GM21367 (cell line): ENCODE results near the gene KLLN.
A peak's percentile ranks its signal among the peaks of the same experiment; 100 is the strongest.
"Not testable (repeated sequence)": the region's sequence is repeated elsewhere in the genome, so short reads cannot be mapped to it uniquely, and the experiment has no call there.

ENCODE experiments used
- ATAC-seq: cut with Tn5 transposase; IDR thresholded peaks from one replicate; pipeline ENCODE4 v1.9.1; 2021; ENCODE audit not compliant: unreplicated experiment

Gene KLLN

DNA sequence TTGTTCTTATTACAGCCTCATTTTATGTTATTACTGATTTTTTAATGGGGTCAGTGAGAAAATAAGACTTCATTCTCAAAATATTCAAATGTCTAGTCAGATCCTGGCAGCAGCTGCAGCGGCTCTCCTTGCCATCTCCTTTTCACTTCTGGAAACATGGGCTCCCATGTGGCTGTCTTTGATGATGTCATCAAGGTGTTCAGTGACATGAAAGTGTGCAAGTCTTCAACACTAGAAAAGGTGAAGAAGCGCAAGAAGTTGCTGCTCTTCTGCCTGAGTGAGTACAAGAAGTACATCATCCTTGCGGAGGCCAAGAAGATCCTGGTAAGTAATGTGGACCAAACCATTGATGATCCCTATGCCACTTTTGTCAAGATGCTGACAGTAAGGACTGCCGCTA is 19.6 kb downstream of the KLLN start:
- no peak for ATAC-seq

DNA sequence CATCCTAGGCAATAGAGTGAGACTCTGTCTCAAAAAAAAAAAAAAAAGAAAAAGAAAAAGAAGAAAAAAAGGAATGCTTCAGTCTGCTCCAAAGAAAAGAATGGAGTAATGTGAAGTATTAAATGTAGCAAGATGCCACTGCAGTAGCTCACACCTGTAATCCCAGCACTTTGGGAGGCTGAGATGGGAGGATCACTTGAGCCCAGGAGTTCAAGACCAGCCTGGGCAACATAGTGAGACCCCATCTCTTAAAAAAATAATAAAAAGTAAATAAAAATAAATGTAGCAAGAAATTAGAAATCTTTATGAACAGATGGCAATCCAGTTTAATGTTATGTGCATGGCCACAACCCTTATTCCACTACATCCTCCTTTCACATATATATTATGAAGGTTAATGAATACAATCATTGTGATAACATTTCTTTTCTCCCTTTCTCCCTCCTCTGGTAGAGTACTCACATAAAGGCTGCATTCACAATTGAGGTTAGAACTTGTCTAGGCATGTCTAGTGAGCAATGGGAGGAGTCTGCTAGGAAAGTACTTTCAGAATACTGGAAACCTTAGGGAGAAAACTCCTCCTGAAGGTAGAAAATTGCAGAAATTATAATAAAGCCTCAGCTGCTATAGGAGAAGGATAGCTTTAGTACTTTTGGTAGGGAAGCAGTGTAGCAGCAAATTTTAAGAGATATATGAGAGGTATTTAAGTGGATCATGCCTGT is 20.4 kb downstream of the KLLN start:
- no peak for ATAC-seq

DNA sequence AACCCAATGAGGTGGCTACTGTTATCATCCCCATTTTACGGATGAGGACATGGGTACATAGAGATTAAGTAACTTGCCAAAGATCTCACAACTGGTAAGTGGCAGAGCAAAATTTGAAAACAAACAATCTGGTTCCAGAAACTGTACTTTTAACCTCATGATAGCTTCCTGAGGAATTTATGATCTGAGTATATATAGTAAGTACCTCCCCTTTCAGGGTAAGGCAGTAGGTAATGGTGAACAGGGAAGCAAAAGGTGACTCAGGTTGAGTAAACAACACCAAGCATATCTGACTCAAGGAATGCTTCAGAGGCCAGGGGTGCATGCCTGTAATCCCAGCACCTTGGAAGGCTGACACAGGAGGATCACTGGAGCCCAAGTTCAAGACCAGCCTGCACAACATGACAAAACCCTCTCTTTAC is 21.1 kb downstream of the KLLN start:
- no peak for ATAC-seq

DNA sequence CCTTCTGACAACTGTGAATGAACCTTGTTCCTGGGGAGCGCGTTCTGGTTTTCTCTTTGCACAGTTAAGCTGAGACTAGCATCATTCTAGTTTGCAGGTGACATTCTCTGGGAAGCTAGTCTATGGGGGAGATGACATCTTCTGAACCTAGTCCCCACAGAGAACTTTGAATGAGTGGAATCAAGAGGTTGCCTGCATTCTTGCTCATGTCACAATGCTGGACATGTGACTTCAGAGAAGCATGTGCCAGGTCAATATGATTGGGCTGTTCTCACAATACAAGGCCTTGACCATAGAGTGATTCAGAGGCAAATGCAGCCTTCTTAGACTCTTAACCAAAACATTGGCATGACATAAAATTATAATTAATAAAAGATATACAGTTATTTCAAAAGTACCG is 22.1 kb downstream of the KLLN start:
- ATAC-seq = no peak

DNA sequence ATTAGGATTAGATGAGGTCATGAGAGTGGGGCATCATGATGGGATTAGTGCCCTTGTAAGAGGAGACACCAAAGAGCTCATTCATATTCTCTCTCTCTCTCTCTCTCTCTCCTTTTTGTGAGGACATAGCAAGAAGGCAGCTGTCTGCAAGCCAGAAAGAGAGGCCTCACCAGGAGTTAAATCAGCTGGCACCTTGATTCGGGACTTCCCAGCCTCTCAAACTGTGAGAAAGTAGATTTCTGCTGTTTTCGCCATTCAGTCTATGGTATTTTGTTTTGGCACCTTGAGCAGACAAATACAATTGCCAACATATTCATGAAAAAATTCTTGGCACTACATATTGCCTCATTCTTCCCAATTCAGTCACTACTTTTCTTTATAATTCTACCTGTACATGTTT is 24.7 kb downstream of the KLLN start:
- no peak for ATAC-seq

DNA sequence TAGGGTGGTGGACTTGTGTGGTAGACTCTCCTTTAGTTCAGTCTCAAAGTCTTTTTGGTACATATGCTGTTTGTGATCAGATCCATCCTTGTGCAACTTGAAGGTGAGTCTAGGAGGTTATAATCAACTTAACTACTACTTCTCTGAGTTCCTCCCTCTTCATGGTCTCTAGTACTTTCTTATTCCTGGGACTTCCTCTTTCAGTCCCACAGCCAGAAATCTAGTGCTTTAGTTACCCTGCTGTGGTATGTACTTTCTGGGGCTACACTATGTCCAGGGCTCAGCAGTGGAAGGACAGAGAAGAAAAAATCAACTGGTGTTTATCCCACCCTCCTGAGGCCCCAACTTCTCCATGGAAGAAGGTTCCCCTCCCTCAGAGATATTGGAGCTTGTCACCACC is 25.9 kb downstream of the KLLN start:
- ATAC-seq = no peak

DNA sequence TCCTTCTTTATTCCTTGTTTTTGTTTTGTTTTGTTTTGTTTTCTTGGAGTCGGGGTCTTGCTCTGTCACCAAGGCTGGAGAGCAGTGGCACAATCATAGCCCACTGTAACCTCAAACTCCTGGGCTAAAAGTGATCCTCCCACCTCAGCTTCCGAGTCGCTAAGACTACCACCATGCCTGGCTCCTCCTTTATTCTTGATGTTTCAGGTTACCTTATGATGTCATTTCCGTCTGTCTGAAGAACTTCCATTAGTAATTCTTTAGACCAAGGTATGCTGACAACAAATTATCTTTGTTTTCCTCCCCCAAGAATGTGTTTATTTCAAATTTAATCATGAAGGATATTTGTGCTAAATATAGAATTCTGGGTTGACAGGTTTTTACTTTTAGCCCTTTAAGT is 27.2 kb downstream of the KLLN start:
- no peak for ATAC-seq

DNA sequence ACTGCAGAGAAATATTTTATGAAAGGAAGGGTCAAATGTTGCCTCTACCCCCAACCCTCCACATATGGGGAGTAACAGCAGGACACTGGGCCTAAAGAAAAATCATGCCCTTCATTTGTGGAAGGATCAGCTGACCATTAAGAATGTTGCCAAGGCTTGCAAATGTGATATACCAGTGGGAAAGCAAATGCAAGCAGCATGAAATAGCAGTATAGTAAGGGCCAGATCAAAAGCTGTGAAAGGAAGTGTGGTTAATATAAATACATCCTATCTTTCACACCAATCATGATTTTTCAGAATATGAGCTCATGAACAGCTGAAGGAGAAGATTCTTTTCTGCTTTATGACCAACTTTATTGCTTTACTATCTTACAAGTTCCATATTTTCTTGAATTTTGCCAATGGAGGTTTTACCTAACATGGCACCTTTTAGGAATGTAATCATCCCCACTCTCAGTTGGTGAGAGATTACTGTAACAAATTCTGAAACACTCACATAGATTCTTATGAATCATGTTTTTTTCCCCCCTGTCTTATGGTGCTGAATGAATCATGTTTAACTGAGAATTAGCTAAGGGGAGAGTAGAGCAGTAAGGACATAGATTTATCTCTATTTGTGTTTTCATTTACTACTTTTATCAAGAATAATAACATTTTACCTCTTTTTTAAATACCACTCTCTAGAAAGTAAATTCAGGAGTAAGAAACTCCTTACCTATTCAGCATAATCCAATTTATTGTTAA is 33.2 kb downstream of the KLLN start:
- ATAC-seq = no peak

DNA sequence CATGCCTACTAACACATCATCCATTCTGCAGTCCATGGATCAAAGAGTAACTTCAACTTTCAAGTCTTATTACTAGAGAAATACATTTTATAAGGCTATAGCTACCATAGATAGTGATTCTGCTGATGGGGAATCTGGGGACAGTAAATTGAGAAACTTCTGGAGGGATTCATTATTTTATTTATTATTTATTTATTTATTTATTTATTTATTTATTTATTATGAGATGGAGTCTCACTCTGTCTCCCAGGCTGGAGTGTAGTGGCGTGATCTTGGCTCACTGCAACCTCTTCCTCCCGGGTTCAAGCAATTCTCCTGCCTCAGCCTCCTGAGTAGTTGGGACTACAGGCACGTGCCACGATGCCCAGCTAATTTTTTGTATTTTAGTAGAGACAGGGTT is 34.3 kb downstream of the KLLN start:
- ATAC-seq = not testable (repeated sequence)

DNA sequence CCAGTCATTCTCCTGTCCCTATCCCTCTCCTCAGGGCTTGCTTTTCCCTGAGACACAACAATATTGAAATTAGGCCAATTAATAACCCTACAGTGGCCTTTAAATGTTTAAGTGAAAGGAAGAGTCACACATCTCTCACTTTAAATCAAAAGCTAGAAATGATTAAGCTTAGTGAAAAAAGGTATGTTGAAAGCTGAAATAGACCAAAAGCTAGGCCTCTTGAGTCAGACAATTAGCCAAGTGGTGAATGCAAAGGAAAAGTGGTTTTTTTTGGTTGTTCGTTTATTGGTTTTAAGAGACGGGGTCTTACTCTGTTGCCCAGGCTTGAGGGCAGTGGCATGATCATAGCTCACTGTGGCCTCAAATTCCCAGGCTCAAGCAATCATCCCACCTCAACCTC is 35.7 kb downstream of the KLLN start:
- no peak for ATAC-seq

DNA sequence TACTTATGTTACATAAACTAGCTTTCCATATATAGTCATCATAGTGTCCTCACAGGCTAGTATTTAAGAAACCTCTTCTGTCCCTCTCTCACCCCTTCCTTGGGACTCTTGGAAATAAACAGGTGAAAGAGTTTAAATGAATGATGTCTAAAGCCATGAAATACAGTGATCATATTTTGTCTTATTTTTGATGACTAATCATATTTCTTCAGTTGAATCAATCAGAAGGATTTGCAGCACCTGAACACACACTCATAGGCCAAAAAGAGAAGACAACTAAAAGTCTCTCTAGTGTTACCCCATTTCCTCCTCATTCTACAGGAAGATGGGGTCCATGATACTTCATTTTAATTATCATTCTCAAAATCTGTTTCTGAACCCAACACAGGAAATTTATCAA is 36.7 kb downstream of the KLLN start:
- no peak for ATAC-seq

DNA sequence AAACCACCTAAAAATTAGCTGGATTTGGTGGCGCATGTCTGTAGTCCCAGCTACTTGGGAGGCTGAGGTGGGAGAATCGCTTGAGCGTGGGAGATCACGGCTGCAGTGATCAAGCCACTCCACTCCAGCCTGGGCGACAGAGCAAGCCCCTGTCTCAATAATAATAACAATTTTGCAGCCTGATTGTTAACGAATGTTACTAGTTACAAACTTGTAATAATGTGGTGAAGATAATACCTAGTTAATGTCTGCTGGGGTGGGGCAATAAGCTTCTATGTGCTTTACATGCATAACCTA is 44.1 kb downstream of the KLLN start:
- ATAC-seq = no peak

DNA sequence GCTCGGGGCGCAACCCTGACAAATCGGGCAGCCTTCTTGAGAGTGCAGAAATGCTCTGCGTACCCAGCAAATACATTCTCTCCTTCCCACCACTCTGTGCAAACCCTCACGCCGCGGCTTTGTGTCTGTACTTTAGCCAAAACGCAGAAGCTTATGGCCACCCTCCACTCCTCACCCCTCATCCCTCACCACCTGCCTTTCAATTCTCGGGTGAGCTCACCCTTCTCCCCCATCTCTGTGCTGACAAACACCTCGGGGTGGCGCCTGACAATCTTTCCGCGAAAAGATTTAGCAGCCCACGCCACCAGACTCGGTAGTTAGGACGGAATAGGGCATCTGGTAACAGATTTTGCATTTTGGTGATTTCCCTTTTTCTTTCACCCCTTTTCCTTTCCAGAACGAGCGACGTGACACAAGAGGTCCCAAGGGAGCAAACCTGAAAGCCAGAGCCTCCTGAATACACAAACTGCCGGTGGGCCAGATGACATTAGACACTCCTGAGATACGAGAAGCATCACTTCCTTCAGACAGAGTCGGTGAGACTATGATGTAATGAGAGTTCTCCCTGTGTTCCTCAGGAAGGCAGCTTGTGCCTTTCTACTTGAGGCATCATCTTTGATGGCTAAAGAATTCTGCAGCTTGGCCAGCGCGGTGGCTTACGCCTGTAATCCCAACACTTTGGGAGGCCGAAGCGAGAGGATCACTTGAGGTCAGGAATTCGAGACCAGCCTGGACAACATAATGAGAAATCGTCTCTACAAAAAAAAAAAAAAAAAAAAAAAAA is 44.6 kb downstream of the KLLN start:
- ATAC-seq = peak; percentile 43

DNA sequence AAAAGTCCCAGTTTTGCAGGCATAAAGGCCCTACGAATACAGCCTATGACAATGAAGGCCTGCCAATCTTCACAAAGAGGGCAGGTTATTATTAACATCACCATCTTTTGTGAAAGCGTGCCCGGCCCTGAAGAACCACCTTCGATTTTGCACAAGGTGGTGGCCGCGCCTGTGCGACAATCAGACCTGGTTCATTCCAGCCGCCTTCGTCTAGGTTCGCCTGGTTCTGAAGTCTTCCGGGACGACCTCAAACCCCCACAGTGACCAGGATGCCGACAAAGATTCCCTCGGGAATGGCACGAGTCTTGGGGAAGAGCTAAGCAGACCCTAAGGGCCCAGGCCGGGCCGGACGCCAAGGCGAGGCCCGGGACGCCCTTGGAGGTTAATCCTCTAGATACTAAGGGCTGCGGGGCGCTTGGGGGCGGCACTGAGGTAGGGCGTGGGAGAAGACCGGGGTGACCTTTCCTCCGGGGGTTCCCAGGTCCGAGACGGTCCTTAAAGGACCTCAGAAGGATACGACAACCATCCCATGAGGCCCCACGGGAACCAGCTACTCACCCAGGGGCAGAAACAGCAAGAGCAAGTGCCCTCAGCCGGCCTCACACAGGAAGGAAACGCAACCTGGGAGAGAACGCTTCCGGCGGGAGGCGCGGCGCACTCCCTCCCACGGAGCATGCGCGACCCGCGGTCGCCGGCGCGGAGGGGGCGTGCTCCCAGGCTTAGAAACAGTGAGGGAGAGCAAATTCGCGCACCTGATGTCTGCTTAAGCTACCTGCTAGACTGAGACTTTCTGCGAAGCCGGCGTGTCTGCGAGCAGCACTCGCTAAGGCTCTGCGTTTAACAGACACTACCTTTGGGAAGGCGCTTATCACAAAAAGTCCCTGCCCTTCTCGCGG is 45.5 kb downstream of the KLLN start, which contains the start of gene ATAD1:
ATAD1 (minus strand) TSS at position 618 of the 896 bp plus-strand sequence. CDS start 3,627 bp downstream, outside the sequence.
- peak; percentile 63 for ATAC-seq

DNA sequence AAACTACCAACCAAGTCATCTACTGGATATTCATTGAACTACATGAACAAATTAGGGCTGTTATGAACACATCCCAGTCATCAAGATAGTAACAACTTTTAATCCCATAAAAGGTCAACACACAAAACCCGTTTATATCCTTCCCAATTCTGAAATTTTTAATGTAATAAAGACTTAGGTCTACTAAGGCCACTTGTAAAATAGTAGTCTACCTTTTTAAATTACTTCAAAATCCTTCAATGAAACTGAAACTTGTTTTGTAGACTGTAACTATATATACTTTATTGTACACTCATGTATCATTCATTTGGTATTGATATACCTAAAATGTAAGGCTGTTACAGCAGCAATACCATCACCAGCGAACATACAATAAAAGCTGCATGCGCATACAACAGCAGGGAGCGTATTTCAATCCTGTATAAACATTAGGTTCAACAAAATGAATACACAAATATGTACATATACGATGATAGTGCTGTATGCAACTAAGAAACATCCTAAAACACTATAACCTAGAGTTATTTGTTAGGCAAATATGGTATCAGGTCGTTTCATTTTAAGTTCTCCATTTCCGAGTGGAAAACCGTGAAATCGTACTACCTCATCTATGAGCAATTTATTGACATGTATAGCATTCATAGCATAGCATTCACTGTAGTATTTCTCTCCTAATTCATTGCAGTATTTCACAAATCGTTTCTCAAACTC is 46.3 kb downstream of the KLLN start:
- no peak for ATAC-seq

DNA sequence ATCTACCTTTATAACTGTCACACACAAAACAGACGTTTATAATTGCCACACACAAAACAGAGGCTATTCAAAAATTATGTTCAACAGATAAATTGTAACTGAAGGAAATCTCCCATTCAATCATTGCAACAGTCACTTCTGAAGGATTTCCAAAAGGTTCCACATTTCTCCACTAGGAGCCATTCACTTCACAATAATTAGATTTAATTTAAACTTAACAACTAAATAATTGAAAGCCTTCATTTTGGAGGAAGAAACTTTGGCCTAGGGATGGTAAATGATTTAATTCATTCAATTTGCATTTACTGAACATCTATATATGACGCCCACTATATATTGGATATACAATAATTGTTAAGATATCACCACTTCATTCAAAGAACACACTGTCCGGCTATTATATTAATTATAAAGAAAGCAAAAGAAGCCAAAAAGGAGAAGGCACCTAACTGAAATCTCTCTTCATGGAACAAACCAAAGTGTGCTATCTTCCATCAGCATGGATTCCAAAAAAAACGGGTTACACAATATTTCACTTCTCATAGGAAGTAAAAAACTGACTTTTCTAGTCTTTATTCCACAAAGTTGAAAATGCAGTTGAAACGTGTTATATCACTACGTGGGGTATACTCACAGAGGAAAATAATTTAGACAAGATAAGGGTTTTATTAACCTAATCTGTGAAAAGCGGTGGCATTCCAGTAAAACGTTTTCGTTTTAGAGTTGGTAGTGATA is 47.0 kb downstream of the KLLN start:
- ATAC-seq = no peak
